HCT116 (cell line): ENCODE data around the gene IL26. TPM values are rescaled to one million over a fixed set of nuclear protein-coding genes. Genes with fewer than 3 reads are reported as not detected.

Experiments used
- ATAC-seq: fragments of 200-7000 bp; cut with Tn5 transposase; 2 replicates; pipeline ENCODE4 v1.9.1; 2020; ENCODE audit warnings: mild to moderate bottlenecking, moderate library complexity
- BruUV-seq: library from RNA; stranded (reverse); fragments of 400-500 nt; replicated peaks from 2 replicates; lab custom pipeline; 2021; lab: Mats Ljungman, UMichigan
- CTCF ChIA-PET: fragments of 300-600 bp; sonication (Branson Sonifier 250); formaldehyde crosslinking; loops from one replicate; lab custom pipeline; 2021; ENCODE audit warnings: antibody characterized with exemption; lab: Charles Lee
- POLR2A ChIA-PET: fragments of 300-600, 350-600 bp; sonication (Branson Sonifier 250); formaldehyde crosslinking; loops from one replicate; lab custom pipeline; 2021; ENCODE audit warnings: antibody characterized with exemption; lab: Charles Lee
- RAD21 ChIA-PET, 2 experiments: fragments of 300-600 bp; sonication (Branson Sonifier 250); formaldehyde crosslinking; loops; one replicate each; lab custom pipeline; 2023; ENCODE audit warnings: low total read pairs in 2 of 2; ENCODE audit not compliant: uncharacterized antibody in 2 of 2, unreplicated experiment in 2 of 2, low non-redundant PET in 1 of 2; lab: Charles Lee
- DNase-seq: peaks from one replicate; pipeline ENCODE4 v3.0.0-alpha.2; 2010; ENCODE audit warnings: low read depth, low spot score
- H2AFZ ChIP-seq: fragments of 200-600 bp; shearing (Covaris generic), sonication (generic); 2 replicates; pipeline ENCODE4 v1.6.1; 2017; ENCODE audit warnings: low read depth, mixed run types, mixed read lengths, antibody characterized with exemption, low read length; ENCODE audit not compliant: poor library complexity, severe bottlenecking
- H3K27ac ChIP-seq: 2 replicates; pipeline ENCODE4 v1.5.1; 2012; ENCODE audit warnings: low read depth, low read length
- H3K27me3 ChIP-seq: fragments of 200-600 bp; sonication (generic); 2 replicates; pipeline ENCODE4 v1.6.1; 2016; ENCODE audit warnings: mixed run types, low read length, mixed read lengths; ENCODE audit not compliant: insufficient read depth
- H3K36me3 ChIP-seq, 2 experiments: fragments of 200-500 bp in 1 of 2; fragments of 200-600 bp in 1 of 2; sonication (Bioruptor generic) in 1 of 2; sonication (generic) in 1 of 2; 2 replicates each; pipeline versions ENCODE4 v1.5.1 to v1.6.1; 2014 to 2016; ENCODE audit warnings: low read length in 2 of 2, inconsistent platforms in 1 of 2, mixed read lengths in 1 of 2, mixed run types in 1 of 2; ENCODE audit not compliant: insufficient read depth in 2 of 2, control insufficient read depth in 1 of 2
- H3K4me1 ChIP-seq, 2 experiments: fragments of 200-600 bp in 1 of 2; sonication (generic) in 1 of 2; 2 replicates each; pipeline versions ENCODE4 v1.5.1 to v1.6.1; 2012 to 2017; ENCODE audit warnings: low read length in 2 of 2, inconsistent platforms in 1 of 2, mild to moderate bottlenecking in 1 of 2, mixed read lengths in 1 of 2, mixed run types in 1 of 2, moderate library complexity in 1 of 2; ENCODE audit not compliant: insufficient read depth in 2 of 2, control insufficient read depth in 1 of 2
- H3K4me2 ChIP-seq: fragments of 200-600 bp; sonication (generic); 2 replicates; pipeline ENCODE4 v1.6.1; 2017; ENCODE audit warnings: mixed run types, low read length, mixed read lengths
- H3K4me3 ChIP-seq, 2 experiments: fragments of 200-600 bp in 1 of 2; sonication (generic) in 1 of 2; replicated peaks in 1 of 2; 2 replicates each; pipeline ENCODE4 v1.5.1; 2011 to 2016; ENCODE audit warnings: low read length in 2 of 2, control low read depth in 1 of 2, low read depth in 1 of 2, mild to moderate bottlenecking in 1 of 2, mixed read lengths in 1 of 2, mixed run types in 1 of 2
- H3K79me2 ChIP-seq: fragments of 200-600 bp; sonication (generic); 2 replicates; pipeline ENCODE4 v1.6.1; 2017; ENCODE audit warnings: mild to moderate bottlenecking, mixed run types, low read length, moderate library complexity, mixed read lengths; ENCODE audit not compliant: insufficient read depth
- H3K9ac ChIP-seq: fragments of 200-600 bp; sonication (generic); 2 replicates; pipeline ENCODE4 v1.6.1; 2016; ENCODE audit warnings: low read length, mixed read lengths
- H3K9me2 ChIP-seq: fragments of 200-600 bp; sonication (generic), shearing (Covaris generic); 2 replicates; pipeline ENCODE4 v1.6.1; 2017; ENCODE audit warnings: mixed run types, mild to moderate bottlenecking, moderate library complexity; ENCODE audit not compliant: insufficient read depth
- H3K9me3 ChIP-seq, 2 experiments: fragments of 200-500 bp in 1 of 2; fragments of 200-600 bp in 1 of 2; sonication (Bioruptor generic) in 1 of 2; sonication (generic) in 1 of 2; 2 replicates each; pipeline ENCODE4 v1.6.1; 2014 to 2017; ENCODE audit warnings: low read length in 2 of 2, mixed read lengths in 2 of 2, inconsistent platforms in 1 of 2, low read depth in 1 of 2, mild to moderate bottlenecking in 1 of 2, mixed run types in 1 of 2, moderate library complexity in 1 of 2; ENCODE audit not compliant: control insufficient read depth in 1 of 2, insufficient read depth in 1 of 2
- H4K20me1 ChIP-seq: fragments of 200-600 bp; sonication (generic), shearing (Covaris generic); 2 replicates; pipeline ENCODE4 v1.6.1; 2017; ENCODE audit warnings: mixed run types, mild to moderate bottlenecking, moderate library complexity; ENCODE audit not compliant: insufficient read depth
- ATF3 ChIP-seq: IDR thresholded peaks from 2 replicates; pipeline ENCODE4 v1.6.1; 2012
- CBX3 ChIP-seq: IDR thresholded peaks from 2 replicates; pipeline ENCODE4 v1.6.1; 2012; ENCODE audit warnings: low read depth
- CEBPB ChIP-seq: IDR thresholded peaks from 2 replicates; pipeline ENCODE4 v1.6.1; 2012; ENCODE audit warnings: low read depth
- CTCF ChIP-seq, 3 experiments: fragments of 200-600 bp in 1 of 3; sonication (generic) in 1 of 3; IDR thresholded peaks in 2 of 3; conservative IDR thresholded peaks in 1 of 3; 2 replicates each; pipeline ENCODE4 v1.5.1; 2012 to 2017; ENCODE audit warnings: low read depth in 2 of 3, low read length in 2 of 3, antibody characterized with exemption in 1 of 3, borderline replicate concordance in 1 of 3, control low read depth in 1 of 3, mild to moderate bottlenecking in 1 of 3, mixed read lengths in 1 of 3, mixed run types in 1 of 3, moderate library complexity in 1 of 3; ENCODE audit not compliant: insufficient read depth in 1 of 3
- EGR1 ChIP-seq: IDR thresholded peaks from 2 replicates; pipeline ENCODE4 v1.6.1; 2012; ENCODE audit warnings: low read depth
- EZH2 ChIP-seq: fragments of 200-600 bp; sonication (generic); IDR thresholded peaks from 2 replicates; pipeline ENCODE4 v1.6.1; 2017; ENCODE audit warnings: antibody characterized with exemption, mixed run types
- FOSL1 ChIP-seq: IDR thresholded peaks from 2 replicates; pipeline ENCODE4 v1.6.1; 2012; ENCODE audit warnings: low read depth
- JUND ChIP-seq: IDR thresholded peaks from 2 replicates; pipeline ENCODE4 v1.6.1; 2012
- POLR2A ChIP-seq: IDR thresholded peaks from 2 replicates; pipeline ENCODE4 v1.7.0; 2011; ENCODE audit warnings: borderline replicate concordance; ENCODE audit not compliant: insufficient read depth, insufficient read length; ENCODE audit errors: extremely low read depth
- POLR2AphosphoS5 ChIP-seq: IDR thresholded peaks from 2 replicates; pipeline ENCODE4 v1.6.1; 2011; ENCODE audit warnings: mild to moderate bottlenecking, low read depth, low read length, moderate library complexity
- RAD21 ChIP-seq: IDR thresholded peaks from 2 replicates; pipeline ENCODE4 v1.6.1; 2012; ENCODE audit warnings: low read depth, mild to moderate bottlenecking
- SRF ChIP-seq: IDR thresholded peaks from 2 replicates; pipeline ENCODE4 v1.6.1; 2012; ENCODE audit warnings: low read depth
- TCF7L2 ChIP-seq: IDR thresholded peaks from 2 replicates; pipeline ENCODE4 v1.7.0; 2011; ENCODE audit warnings: borderline replicate concordance, inconsistent platforms; ENCODE audit not compliant: insufficient read depth, insufficient read length; ENCODE audit errors: extremely low read depth
- YY1 ChIP-seq: IDR thresholded peaks from 2 replicates; pipeline ENCODE4 v1.6.1; 2011; ENCODE audit warnings: low read length, low read depth, moderate library complexity, mild to moderate bottlenecking; ENCODE audit not compliant: insufficient replicate concordance; ENCODE audit errors: extremely low read depth
- ZFX ChIP-seq: fragments of 450-650 bp; IDR thresholded peaks from 2 replicates; pipeline ENCODE4 v1.6.1; 2017
- ZNF274 ChIP-seq: fragments of 200-500 bp; sonication (Bioruptor generic); IDR thresholded peaks from 2 replicates; pipeline ENCODE4 v1.6.1; 2014; ENCODE audit warnings: mild to moderate bottlenecking, low read depth, low read length, inconsistent platforms
- intact Hi-C: fragments of 100-400 bp; cut with micrococcal nuclease; formaldehyde crosslinking; loops from 2 replicates; pipeline ENCODE4 v1.10.0; 2022
- total RNA-seq: library from RNA; stranded (reverse); gene quantifications from one replicate; pipeline ENCODE4 v1.2.1, GENCODE V29; 2021; ENCODE audit not compliant: unreplicated experiment
- TF ChIP-seq, protein P1 (sequence below): IDR thresholded peaks from 2 replicates; pipeline ENCODE4 v1.6.1; 2011; ENCODE audit warnings: mild to moderate bottlenecking, low read length, moderate library complexity; ENCODE audit not compliant: insufficient replicate concordance; ENCODE audit errors: extremely low read depth
- TF ChIP-seq, protein P2 (sequence below): IDR thresholded peaks from 2 replicates; pipeline ENCODE4 v1.6.1; 2012; ENCODE audit warnings: low read depth
- TF ChIP-seq, protein P3 (sequence below): IDR thresholded peaks from 2 replicates; pipeline ENCODE4 v1.6.1; 2012

The IL26 gene
- total RNA-seq, 1 experiment from 2014 or later, result not detected

DNA sequence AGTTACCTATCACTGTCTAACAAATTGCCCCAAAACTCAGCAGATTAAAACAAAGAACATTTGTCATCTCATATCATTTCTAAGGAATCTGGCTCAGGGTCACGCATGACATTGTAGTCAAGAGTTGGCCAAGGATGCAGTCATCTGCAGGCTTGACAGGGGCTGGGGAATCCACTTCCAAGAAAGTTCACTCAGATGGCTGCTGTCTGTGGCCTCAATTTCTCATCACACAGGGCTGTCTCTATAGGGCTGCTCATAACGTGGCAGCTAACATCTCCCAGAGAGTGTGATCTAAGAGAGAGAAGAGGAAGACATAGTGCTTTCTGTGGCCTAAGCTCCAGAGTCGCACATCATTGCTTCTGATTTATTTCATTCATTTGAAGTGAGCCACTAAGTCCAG lies 44.7 kb upstream of the IL26 start:
- RAD21 ChIA-PET, result no interaction called here
- no TSS peak for BruUV-seq
- no peak overlapping the region for H2AFZ ChIP-seq
- H3K27me3 ChIP-seq, result no peaks in the 10 kb centered on the region
- POLR2A ChIA-PET, result no interaction called here
- no peaks in the 10 kb centered on the region for H3K79me2 ChIP-seq
- intact Hi-C loops, result no loop called here
- no peak overlapping the region for H3K27ac ChIP-seq
- H3K9ac ChIP-seq, result no peak overlapping the region
- H3K4me2 ChIP-seq, result no peak overlapping the region
- CTCF ChIA-PET, result no interaction called here
- peaks cover 2% of the 10 kb centered on the region; the same call in 1 of the 2 replicates for H3K9me2 ChIP-seq
- H4K20me1 ChIP-seq, result no peaks in the 10 kb centered on the region
- H3K9me3 ChIP-seq, result no peaks in the 10 kb centered on the region
- DNase-seq (no peak), ATAC-seq (no peak)
- no peaks in the 10 kb centered on the region for H3K4me1 ChIP-seq
- TF ChIP-seq POLR2AphosphoS5 (no peak), EGR1 (no peak), CTCF (IDR thresholded peaks at IDR 0.05 in 2 of 3, conservative IDR thresholded peaks at IDR 0.05 in 1 of 3; ENCODE audit: borderline replicate concordance in 1 of 3, insufficient read depth in 1 of 3, low read depth in 2 of 3, low read length in 2 of 3) (no peak), FOSL1 (no peak), RAD21 (no peak), CBX3 (no peak), ZNF274 (no peak), ZFX (no peak), TCF7L2 (no peak), EZH2 (no peak), CEBPB (no peak), JUND (no peak), YY1 (no peak), POLR2A (no peak), SRF (no peak), ATF3 (no peak)
- TF ChIP-seq, protein P1, sequence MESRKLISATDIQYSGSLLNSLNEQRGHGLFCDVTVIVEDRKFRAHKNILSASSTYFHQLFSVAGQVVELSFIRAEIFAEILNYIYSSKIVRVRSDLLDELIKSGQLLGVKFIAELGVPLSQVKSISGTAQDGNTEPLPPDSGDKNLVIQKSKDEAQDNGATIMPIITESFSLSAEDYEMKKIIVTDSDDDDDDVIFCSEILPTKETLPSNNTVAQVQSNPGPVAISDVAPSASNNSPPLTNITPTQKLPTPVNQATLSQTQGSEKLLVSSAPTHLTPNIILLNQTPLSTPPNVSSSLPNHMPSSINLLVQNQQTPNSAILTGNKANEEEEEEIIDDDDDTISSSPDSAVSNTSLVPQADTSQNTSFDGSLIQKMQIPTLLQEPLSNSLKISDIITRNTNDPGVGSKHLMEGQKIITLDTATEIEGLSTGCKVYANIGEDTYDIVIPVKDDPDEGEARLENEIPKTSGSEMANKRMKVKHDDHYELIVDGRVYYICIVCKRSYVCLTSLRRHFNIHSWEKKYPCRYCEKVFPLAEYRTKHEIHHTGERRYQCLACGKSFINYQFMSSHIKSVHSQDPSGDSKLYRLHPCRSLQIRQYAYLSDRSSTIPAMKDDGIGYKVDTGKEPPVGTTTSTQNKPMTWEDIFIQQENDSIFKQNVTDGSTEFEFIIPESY, result no peak
- TF ChIP-seq, protein P2, sequence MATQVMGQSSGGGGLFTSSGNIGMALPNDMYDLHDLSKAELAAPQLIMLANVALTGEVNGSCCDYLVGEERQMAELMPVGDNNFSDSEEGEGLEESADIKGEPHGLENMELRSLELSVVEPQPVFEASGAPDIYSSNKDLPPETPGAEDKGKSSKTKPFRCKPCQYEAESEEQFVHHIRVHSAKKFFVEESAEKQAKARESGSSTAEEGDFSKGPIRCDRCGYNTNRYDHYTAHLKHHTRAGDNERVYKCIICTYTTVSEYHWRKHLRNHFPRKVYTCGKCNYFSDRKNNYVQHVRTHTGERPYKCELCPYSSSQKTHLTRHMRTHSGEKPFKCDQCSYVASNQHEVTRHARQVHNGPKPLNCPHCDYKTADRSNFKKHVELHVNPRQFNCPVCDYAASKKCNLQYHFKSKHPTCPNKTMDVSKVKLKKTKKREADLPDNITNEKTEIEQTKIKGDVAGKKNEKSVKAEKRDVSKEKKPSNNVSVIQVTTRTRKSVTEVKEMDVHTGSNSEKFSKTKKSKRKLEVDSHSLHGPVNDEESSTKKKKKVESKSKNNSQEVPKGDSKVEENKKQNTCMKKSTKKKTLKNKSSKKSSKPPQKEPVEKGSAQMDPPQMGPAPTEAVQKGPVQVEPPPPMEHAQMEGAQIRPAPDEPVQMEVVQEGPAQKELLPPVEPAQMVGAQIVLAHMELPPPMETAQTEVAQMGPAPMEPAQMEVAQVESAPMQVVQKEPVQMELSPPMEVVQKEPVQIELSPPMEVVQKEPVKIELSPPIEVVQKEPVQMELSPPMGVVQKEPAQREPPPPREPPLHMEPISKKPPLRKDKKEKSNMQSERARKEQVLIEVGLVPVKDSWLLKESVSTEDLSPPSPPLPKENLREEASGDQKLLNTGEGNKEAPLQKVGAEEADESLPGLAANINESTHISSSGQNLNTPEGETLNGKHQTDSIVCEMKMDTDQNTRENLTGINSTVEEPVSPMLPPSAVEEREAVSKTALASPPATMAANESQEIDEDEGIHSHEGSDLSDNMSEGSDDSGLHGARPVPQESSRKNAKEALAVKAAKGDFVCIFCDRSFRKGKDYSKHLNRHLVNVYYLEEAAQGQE, result no peak
- TF ChIP-seq, protein P3, sequence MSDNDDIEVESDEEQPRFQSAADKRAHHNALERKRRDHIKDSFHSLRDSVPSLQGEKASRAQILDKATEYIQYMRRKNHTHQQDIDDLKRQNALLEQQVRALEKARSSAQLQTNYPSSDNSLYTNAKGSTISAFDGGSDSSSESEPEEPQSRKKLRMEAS, result no peak
- H3K4me3 ChIP-seq, result no peak overlapping the region
- no peaks in the 10 kb centered on the region for H3K36me3 ChIP-seq
